Fibroblast of skin of left biceps (primary cell): ENCODE results near the gene LDLRAP1.

Experiments used
- DNase-seq, 2 experiments: peaks; one replicate each; pipeline ENCODE4 v3.0.0-alpha.2; 2013; ENCODE audit warnings: low read depth in 2 of 2

Gene LDLRAP1

GRCh38 chr1:25607123-25607522, 63.7 kb downstream of the LDLRAP1 start:
- DNase-seq = no peak

- DNase-seq = peak; percentile 19 to 20
Measured at GRCh38 chr1:25608488-25609178, 65.2 kb downstream of the LDLRAP1 start.

GRCh38 chr1:25609921-25610320, 66.5 kb downstream of the LDLRAP1 start:
- DNase-seq = no peak

GRCh38 chr1:25610822-25611630, 67.6 kb downstream of the LDLRAP1 start:
- DNase-seq = no peak

- no peak for DNase-seq
Measured at GRCh38 chr1:25611843-25612242, 68.4 kb downstream of the LDLRAP1 start.

GRCh38 chr1:25612421-25612820, 69.0 kb downstream of the LDLRAP1 start:
- DNase-seq = no peak

GRCh38 chr1:25613091-25613490, 69.7 kb downstream of the LDLRAP1 start:
- DNase-seq = no peak

- no peak for DNase-seq
Measured at GRCh38 chr1:25614501-25615171, 71.2 kb downstream of the LDLRAP1 start.

- no peak for DNase-seq
Measured at GRCh38 chr1:25615172-25615541, 71.8 kb downstream of the LDLRAP1 start.

- DNase-seq = no peak
Measured at GRCh38 chr1:25615563-25616094, 72.2 kb downstream of the LDLRAP1 start.

- DNase-seq = peak; percentile 23 to 26
Measured at GRCh38 chr1:25616095-25616986, 72.9 kb downstream of the LDLRAP1 start, which contains the start of gene MAN1C1. TSS of gene MAN1C1 (plus strand) at chr1:25616791. CDS start at chr1:25617798, 1,007 bp downstream.

- DNase-seq = no peak
Measured at GRCh38 chr1:25616987-25617624, 73.7 kb downstream of the LDLRAP1 start.

- no peak for DNase-seq
Measured at GRCh38 chr1:25617625-25618432, 74.4 kb downstream of the LDLRAP1 start.

- DNase-seq = no peak
Measured at GRCh38 chr1:25618433-25618808, 75.0 kb downstream of the LDLRAP1 start.
